Measurements from ENCODE around the gene TRAPPC1.
"Not testable (repeated sequence)": the region's sequence is repeated elsewhere in the genome, so short reads cannot be mapped to it uniquely, and the experiment has no call there.

TRAPPC1 gene, protein sequence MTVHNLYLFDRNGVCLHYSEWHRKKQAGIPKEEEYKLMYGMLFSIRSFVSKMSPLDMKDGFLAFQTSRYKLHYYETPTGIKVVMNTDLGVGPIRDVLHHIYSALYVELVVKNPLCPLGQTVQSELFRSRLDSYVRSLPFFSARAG

DNA sequence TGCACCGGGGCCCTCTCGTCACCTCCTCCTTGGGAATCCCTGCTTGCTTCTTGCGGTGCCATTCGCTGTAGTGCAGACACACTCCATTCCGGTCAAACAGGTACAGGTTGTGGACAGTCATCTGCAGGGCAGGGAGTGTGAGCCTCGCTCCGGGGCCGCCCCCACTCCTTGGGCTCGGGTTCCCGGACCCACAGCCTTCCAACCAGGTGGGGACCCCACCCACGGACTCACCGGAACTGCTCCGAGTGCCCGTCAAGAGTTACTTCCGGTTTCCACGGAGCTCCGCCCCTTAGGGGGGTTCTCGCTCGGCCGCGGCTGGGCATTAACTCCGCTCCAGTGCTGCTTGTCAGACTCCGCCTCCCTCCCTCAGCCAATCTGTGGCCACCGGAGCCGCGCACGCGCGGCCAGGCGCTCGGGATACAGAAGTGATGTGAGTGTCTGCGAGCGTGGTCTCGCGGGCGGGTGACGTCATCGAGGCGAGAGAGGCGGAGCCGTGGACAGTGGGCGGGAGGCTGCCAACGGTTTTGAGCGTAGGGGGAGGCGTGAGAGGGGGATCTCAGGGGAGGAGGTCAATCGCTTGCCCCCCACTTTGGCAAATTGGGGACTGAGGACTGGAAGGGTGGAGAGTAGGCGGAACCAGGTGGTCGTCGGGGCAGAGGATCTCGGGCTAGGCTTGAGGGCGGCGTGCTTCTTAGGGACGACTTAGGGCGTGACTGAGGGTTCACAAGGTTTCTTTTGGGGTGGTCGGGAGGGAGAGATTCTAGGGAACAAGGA is at the start of gene TRAPPC1, which contains the start of gene CNTROB:
Gene TRAPPC1 (minus strand): TSS at position 238 of the 774 bp plus-strand sequence. CDS start 117 bp downstream, at position 121.
Gene CNTROB (plus strand): TSS at position 498 of the 774 bp plus-strand sequence. CDS start 874 bp downstream, outside the sequence.
- DNase-seq (ENCODE audit: low read depth in 3 of 3): peak; percentile 99

DNA sequence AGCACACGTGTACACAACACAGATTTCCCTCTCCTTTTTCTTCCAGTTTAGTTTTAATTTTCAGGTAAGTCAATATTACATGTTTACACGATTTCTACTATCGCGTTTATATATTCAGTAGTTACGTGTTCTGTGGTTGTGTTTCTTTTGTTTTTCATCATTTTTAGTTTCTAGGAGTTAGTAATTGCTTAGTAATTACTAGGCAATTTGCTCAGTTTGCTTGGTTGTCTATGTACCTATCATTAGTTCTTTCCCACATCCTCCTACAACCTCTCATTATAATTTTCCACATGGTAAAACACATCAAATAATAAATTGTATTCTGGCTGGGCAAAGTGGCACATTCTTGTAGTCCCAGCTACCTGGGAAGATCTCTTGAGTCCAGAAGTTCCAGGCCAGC is 46.1 kb upstream of the TRAPPC1 start:
- no peak for DNase-seq (ENCODE audit: low read depth in 3 of 3)

DNA sequence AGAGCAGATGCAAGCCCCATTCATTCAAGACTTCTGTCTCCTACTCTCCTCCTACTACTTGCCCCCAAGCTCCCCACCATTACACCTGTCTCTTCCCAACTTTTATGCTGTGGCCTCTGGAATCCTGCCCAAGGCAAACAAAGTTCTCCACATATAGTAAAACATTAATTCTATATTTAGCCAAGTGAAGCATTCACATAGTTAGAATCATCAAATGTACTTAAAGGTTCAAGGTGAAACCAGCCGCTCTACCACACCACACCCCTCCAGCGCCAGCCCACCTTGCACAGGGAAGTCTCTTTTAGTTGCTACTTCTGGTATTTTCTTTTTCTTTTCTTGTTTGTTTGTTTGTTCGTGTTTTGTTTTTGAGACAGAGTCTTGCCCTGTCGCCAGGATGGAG is 45.3 kb upstream of the TRAPPC1 start:
- no peak for DNase-seq (ENCODE audit: low read depth in 3 of 3)

DNA sequence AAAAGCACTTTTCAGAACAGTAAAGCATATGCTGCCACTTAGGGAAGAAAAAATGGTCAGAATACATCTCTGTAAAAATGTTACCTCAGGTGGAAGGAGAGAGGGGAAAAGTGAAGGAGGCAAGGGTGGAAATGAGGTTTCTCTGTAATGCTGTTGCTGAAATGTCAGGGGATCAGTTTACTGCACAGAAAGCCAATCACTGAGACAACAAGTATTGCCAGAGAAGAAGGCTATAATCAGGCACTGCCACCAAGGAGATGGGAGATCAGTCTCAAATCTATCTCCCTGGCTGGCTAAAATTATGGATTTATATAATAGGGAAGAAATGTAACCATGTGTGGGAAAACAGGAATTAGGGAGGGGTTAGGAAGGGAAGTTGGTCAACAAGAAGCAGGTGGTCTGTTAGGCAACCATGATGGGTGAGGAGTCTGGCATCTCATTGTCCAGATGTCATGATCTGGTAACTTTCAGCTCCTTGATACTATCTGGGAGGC is 42.9 kb upstream of the TRAPPC1 start:
- DNase-seq (ENCODE audit: low read depth in 3 of 3): no peak

DNA sequence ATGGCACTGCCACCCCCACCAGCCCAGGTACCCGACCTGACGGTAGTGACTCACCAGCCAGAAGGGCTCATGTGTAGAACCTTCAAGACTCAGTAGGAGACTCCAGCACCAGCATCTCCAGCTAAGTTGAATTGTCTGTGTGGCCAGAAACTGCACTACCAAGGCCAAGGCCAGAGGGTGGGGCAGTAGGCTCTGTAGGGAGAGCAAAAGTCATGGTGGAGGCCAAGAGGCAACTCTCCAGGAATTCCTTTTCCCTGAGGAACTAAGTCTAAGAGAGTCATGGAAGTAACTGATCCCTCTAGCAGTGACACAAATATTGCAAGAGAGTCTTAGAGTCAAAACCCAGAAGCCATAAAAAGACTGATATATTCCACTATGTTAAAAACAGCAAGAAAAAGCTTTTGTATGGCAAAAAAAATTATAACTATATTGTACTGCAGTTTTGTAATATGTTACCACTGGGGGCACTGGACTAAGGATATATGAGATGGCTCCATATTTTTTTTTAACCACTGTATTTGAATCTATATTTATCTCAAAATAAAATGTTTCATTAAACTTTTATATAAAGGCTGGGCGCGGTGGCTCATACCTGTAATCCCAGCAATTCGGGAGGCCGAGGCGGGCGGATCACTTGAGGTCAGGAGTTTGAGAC is 40.5 kb upstream of the TRAPPC1 start:
- DNase-seq (ENCODE audit: low read depth in 3 of 3): no peak

DNA sequence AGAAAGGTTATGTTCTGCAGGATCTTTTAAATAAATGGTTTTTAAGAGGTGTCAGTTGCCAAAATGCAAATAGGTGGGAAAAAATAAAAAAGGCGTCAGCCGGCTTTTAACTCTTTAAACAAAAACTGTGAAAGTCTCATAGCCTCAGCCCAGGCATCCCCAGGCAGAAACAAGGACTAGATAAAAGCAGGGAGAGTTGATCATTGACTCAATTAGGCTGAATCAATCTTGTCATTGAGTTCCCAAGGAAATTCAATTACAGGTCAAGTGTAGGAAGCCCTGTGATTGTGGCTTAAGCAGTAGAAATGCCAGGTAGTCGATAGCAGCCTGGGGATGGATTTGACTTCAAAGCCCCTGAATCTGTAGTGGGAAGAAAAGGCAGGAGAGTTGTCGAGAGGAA is 39.9 kb upstream of the TRAPPC1 start:
- DNase-seq (ENCODE audit: low read depth in 3 of 3): no peak

DNA sequence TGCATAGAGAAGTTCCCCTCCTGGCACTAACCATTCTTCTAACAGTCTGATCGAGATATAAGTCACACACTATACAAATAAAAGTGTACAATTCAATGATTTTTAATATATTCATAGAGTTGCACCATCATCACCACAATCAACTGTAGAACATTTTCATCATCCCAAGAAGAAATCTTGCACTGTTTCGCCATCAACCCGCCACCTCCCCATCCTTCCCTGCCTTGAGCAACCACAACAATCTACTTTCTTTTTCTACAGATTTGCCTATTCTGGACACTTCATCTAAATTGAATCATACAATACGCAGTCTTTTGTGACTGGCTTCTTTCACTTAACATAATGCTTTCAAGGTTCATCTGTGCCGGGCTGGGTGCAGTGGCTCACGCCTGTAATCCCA is 37.7 kb upstream of the TRAPPC1 start:
- DNase-seq (ENCODE audit: low read depth in 3 of 3): no peak

DNA sequence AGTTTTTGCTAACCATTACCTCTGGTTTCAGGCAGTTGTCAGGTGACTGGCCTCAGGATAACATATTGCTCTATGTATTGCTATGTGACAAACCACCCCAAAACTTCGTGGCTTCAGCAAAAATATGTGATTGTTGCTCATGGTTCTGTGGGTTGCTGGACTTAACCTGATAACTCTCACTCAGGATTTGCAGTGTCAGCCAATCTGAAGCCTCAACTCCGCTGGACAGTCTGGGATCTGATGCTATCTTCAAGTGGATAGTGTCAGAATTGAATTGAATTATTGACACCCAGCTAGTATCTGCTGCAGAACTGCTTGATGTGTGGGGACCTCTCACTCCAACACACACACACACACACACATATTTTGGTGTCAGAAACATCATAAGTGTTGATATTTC is 36.0 kb upstream of the TRAPPC1 start:
- DNase-seq (ENCODE audit: low read depth in 3 of 3): no peak

DNA sequence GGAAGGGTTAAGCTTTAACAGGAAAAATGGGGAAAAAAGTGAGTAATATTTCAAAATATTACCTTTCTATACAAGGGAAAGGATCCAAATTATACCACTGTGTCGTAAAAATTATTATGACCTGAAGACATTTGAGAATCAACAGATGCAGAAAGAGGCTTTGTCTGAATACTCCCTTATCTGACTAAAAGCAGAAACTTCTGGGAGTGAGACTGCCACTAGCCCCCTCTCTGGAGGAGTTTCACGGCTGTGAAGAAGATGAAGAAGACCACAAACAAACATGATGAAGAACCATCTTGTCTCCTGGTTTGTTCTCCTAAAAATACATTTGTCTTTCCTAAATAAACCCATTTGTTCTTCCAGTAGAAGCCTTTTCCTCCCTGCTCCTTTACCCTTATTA is 29.7 kb upstream of the TRAPPC1 start:
- no peak for DNase-seq (ENCODE audit: low read depth in 3 of 3)

DNA sequence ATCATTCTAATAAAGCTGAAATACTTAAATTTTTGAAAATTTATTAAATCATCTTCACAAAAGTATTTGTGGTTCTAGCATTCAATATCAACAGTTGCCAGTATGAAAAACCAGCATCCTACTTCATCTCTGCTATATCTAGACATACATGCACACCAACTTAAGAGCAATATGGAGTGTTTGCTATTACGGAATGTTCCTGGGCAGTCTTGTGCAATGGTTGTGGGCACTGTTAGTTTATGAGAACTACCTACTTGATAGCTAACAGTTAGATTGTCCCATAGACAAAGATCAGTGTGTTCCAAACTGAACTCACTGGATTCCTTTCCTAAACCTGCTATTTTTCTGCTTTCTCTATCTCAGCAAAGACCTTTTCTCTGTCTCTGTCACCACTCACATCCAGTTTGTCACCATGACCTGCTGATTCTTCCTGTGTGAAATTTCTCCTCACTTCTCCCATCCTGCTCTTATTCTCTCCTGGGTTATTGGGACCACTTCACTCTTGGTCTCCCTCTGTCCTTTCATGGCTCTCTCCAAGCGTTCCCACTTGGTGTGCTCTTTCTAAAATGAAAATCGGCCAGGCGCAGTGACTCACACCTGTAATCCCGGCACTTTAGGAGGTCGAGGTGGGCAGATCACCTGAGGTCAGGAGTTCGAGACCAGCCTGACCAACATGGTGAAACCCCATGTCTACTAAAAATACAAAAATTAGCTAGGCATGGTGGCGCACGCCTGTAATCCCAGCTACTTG is 27.9 kb upstream of the TRAPPC1 start:
- no peak for DNase-seq (ENCODE audit: low read depth in 3 of 3)

DNA sequence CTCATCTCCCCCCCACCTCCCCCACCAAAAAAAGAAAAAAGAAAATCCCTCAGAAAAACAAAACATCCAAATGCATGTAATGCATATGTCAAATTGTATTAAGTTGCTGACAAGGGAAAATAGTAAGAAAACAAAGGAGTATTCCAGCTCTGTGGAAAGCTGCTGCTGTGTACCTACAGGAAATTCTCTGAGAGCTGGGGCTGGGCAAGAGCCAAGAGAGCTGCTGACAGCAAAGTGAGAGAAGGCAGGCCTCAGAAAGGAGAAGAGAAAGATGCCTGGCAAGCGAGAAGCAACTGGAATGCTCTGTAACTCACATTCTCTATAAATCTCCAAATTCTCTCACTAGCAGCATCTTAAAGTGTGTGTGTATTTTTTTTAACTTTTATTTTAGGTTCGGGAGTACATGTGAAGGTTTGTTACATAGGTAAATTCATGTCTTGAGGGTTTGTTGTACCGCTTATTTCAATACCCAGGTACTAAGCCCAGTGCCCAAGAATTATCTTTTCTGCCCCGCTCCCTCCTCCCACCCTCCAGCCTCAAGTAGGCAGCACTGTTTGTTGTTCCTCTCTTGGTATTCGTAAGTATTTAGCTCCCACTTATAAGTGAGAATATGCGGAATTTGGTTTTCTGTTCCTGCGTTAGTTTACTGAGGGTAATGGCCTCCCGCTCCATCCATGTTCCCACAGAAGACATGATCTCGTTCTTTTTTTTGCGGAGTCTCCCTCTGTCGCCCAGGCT is 24.7 kb upstream of the TRAPPC1 start:
- no peak for DNase-seq (ENCODE audit: low read depth in 3 of 3)

DNA sequence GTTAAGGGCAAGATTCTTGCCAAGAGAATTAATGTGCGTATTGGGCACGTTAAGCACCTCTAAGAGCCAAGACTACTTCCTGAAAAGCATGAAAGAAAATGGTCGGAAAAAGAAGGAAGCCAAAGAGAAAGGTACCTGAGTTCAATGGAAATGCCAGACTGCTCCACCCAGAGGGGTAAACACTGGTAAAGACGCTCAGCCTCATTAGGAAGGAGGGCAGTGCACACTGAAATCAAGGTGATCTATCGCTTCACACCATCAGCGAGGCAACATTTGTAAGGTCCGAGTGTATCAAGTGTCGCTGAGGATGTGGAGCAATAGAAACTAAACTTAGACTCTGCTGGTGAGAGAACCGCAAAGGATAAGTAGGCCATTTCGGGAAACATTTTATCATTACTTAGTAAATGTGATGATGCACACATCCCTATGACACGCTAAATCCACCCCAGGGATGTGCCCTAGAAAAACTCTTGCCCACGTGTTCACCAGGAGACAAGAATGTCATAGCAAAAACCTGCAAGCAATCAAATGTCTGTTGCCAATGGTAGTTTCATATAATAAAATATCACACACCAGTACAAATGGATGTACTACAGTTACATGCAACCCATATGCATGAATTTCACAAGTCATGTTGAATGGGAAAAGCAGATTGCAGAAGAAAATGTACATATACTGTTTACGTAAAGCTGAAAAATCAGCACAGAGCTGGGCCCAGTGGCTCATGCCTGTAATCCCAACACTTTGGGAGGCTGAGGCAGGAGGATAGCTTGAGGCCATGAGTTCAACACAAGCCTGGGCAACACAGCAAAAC is 23.9 kb upstream of the TRAPPC1 start:
- DNase-seq (ENCODE audit: low read depth in 3 of 3): no peak

DNA sequence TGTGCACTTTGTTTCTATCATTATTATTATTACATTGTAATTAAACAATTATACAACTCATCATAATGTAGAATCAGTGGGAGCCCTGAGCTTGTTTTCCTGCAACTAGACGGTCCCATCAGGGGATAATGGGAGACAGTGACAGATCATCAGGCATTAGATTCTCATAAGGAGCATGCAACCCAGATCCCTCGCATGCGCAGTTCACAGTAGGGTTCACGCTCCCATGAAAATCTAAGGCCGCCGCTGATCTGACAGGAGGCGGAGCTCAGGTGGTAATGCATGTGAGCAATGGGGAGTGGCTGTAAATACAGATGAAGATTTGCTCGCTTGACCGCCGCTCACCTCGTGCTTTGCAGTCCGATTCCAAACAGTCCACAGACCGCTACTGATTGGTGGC is 21.5 kb upstream of the TRAPPC1 start:
- not testable (repeated sequence) for DNase-seq (ENCODE audit: low read depth in 3 of 3)

DNA sequence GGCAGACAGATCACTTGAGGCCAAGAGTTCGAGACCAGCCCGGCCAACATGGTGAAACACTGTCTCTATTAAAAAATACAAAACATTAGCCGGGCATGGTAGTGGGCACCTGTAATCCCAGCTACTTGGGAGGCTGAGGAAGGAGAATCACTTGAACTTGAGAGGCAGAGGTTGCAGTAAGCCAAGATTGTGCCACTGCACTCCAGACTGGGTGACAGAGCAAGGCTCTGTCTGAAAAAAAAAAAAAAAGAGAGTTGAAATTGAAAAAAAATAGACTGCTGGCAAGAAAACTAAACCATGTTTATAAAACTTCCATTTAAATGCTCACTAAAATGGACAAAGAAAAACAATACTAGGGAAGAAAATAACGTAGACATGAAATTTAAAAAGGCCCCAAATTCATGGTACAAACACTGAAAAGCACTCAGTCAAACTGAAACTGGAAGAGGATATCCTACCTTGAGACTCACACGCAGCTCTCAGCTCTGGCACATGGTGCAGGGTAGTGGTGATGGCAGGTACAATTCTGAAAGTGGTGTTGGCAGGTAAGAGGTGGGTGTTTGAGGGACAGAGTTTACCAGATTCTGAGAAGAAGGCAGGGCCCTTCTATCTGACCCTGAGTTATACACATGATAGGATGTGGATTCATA is 19.5 kb upstream of the TRAPPC1 start:
- DNase-seq (ENCODE audit: low read depth in 3 of 3): peak in 1 of 3 experiments; percentile 48

DNA sequence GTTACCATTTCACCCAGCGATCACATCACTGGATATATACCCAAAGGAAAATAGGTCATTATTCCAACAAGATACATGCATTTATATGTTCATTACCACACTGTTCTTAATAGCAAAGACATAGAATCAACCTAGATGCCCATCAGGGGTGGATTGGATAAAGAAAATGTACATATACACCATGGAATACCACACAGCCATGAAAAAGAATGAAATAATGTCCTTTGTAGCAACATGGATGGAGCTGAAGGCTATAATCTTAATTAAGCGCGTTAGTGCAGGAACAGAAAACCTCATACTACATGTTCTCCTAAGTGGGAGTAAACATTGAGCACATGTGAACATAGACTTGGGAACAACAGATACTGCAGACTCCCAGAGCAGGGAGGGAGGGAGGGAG is 18.8 kb upstream of the TRAPPC1 start:
- DNase-seq (ENCODE audit: low read depth in 3 of 3): no peak

DNA sequence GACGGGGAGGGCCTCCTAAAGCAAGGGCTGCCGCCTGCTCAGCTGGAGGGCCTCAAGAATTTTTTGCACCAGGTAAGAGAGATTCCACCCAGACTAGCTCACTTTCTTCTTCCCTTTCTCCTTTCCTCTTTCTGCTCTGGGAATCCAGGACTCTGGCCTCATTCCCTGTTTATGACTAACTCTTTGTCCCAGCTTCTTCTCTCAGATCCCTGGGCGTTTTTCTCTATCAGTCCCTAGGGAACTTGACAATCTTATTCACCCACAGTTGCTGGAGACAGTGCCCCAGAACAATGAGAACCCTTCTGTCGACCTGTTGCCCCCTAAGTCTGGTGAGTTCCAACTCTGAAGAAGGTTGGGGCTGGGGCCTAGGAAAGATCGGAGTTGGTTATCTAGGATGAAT is 15.9 kb upstream of the TRAPPC1 start:
- no peak for DNase-seq (ENCODE audit: low read depth in 3 of 3)

DNA sequence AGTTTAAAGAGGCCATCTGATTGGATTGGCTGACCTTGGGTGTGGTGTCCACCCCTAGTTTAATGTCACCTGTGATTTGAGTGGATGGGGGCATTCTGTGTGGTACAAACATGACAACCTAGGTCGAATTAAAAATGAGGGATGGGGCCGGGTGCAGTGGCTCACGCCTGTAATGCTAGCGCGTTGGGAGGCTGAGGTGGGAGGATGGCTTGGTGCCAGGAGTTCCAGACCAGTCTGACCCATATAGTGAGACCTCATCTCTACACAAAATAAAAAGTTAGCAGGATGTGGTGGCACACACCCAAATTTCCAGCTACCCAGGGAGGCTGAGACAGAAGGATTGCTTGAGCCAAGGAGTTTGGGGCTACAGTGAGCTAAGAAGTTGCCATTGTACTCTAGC is 14.7 kb upstream of the TRAPPC1 start:
- DNase-seq (ENCODE audit: low read depth in 3 of 3): no peak

DNA sequence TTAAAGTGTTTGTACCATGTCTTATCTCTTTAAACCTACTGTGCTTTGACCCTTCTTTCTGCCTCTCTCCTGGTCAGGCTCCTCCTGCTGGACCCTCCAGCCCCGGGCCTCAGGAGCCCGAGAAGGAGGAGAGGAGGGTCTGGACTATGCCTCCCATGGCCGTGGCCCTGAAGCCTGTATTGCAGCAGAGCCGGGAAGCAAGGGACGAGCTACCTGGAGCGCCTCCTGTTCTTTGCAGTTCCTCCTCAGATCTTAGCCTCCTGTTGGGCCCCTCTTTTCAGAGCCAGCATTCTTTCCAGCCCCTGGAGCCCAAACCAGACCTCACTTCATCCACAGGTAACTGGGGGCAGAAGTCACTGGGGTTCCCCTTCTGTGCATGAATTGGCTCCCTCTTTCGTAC is 13.9 kb upstream of the TRAPPC1 start:
- DNase-seq (ENCODE audit: low read depth in 3 of 3): no peak

DNA sequence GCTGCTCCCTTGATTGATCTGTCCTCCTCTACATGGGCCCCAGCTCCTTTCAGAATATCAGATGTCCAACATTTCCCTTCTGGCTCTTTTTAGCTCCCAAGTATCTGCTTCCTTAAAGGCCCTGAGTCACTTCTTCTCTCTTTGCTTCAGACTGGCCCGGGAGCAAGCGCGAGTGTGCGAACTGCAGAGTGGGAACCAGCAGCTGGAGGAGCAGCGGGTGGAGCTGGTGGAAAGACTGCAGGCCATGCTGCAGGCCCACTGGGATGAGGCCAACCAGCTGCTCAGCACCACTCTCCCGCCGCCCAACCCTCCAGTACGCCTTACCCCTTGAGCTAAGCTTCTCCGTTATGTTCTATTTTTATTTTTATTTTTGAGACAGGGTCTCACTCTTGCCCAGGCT is 12.6 kb upstream of the TRAPPC1 start:
- no peak for DNase-seq (ENCODE audit: low read depth in 3 of 3)

DNA sequence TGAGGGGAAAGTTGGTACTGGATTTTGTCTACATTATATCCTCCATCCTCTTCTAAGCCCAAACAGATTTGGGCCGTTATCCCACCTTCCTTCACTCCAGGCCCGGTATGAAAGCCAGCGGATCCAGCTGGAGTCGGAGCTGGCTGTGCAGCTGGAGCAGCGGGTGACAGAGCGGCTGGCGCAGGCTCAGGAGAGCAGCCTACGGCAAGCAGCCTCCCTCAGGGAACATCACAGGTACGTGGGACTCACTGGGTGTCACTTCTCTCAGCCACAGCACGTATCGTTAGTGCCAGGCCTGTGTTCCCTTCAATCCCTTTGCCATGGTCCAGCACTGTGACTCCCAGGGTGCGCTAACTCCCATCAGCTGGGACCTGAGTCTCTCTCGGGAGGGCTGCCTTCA is 11.5 kb upstream of the TRAPPC1 start:
- DNase-seq (ENCODE audit: low read depth in 3 of 3): no peak
